Measurements from ENCODE around the gene KIRREL3.

KIRREL3 gene

GRCh38 chr11:126756421-126756820, 244.1 kb downstream of the KIRREL3 start:
- Histone ChIP-seq H3K4me1 (ENCODE audit: control insufficient read depth, insufficient read depth, low read length, unreplicated experiment) (no peaks in the 10 kb centered on the region), H3K27ac (ENCODE audit: low read depth, low read length) (no peak overlapping the region), H3K79me2 (ENCODE audit: control insufficient read depth, insufficient read depth, low read length, unreplicated experiment) (no peaks in the 10 kb centered on the region), H3K36me3 (ENCODE audit: insufficient read depth, low read length) (no peaks in the 10 kb centered on the region), H3K4me3 (ENCODE audit: low read depth, low read length) (no peak overlapping the region), H2AFZ (ENCODE audit: low read length, unreplicated experiment) (no peak overlapping the region), H3K27me3 (ENCODE audit: insufficient read depth, low read length) (no peaks in the 10 kb centered on the region)

- no peaks in the 10 kb centered on the region for H3K27me3 ChIP-seq (ENCODE audit: insufficient read depth, low read length)
- no peak overlapping the region for H3K4me3 ChIP-seq (ENCODE audit: low read depth, low read length)
- H3K27ac ChIP-seq (ENCODE audit: low read depth, low read length): no peak overlapping the region
- no peaks in the 10 kb centered on the region for H3K4me1 ChIP-seq (ENCODE audit: control insufficient read depth, insufficient read depth, low read length, unreplicated experiment)
- H2AFZ ChIP-seq (ENCODE audit: low read length, unreplicated experiment): no peak overlapping the region
- H3K79me2 ChIP-seq (ENCODE audit: control insufficient read depth, insufficient read depth, low read length, unreplicated experiment): no peaks in the 10 kb centered on the region
- H3K36me3 ChIP-seq (ENCODE audit: insufficient read depth, low read length): no peaks in the 10 kb centered on the region
Measured at GRCh38 chr11:126755526-126755925, 245.0 kb downstream of the KIRREL3 start.

- Histone ChIP-seq H3K27me3 (ENCODE audit: insufficient read depth, low read length) (no peaks in the 10 kb centered on the region), H3K4me3 (ENCODE audit: low read depth, low read length) (no peak overlapping the region), H2AFZ (ENCODE audit: low read length, unreplicated experiment) (no peak overlapping the region), H3K4me1 (ENCODE audit: control insufficient read depth, insufficient read depth, low read length, unreplicated experiment) (no peaks in the 10 kb centered on the region), H3K79me2 (ENCODE audit: control insufficient read depth, insufficient read depth, low read length, unreplicated experiment) (no peaks in the 10 kb centered on the region), H3K36me3 (ENCODE audit: insufficient read depth, low read length) (no peaks in the 10 kb centered on the region), H3K27ac (ENCODE audit: low read depth, low read length) (no peak overlapping the region)
Measured at GRCh38 chr11:126754591-126755426, 245.8 kb downstream of the KIRREL3 start.

GRCh38 chr11:126753990-126754389, 246.6 kb downstream of the KIRREL3 start:
- Histone ChIP-seq H3K79me2 (ENCODE audit: control insufficient read depth, insufficient read depth, low read length, unreplicated experiment) (no peaks in the 10 kb centered on the region), H3K4me3 (ENCODE audit: low read depth, low read length) (no peak overlapping the region), H3K27ac (ENCODE audit: low read depth, low read length) (no peak overlapping the region), H3K4me1 (ENCODE audit: control insufficient read depth, insufficient read depth, low read length, unreplicated experiment) (no peaks in the 10 kb centered on the region), H2AFZ (ENCODE audit: low read length, unreplicated experiment) (no peak overlapping the region), H3K27me3 (ENCODE audit: insufficient read depth, low read length) (no peaks in the 10 kb centered on the region), H3K36me3 (ENCODE audit: insufficient read depth, low read length) (no peaks in the 10 kb centered on the region)

GRCh38 chr11:126751242-126751641, 249.3 kb downstream of the KIRREL3 start:
- no peaks in the 10 kb centered on the region for H3K79me2 ChIP-seq (ENCODE audit: control insufficient read depth, insufficient read depth, low read length, unreplicated experiment)
- no peak overlapping the region for H3K4me3 ChIP-seq (ENCODE audit: low read depth, low read length)
- H3K36me3 ChIP-seq (ENCODE audit: insufficient read depth, low read length): no peaks in the 10 kb centered on the region
- H3K4me1 ChIP-seq (ENCODE audit: control insufficient read depth, insufficient read depth, low read length, unreplicated experiment): no peaks in the 10 kb centered on the region
- H2AFZ ChIP-seq (ENCODE audit: low read length, unreplicated experiment): no peak overlapping the region
- no peaks in the 10 kb centered on the region for H3K27me3 ChIP-seq (ENCODE audit: insufficient read depth, low read length)
- no peak overlapping the region for H3K27ac ChIP-seq (ENCODE audit: low read depth, low read length)

GRCh38 chr11:126748793-126749192, 251.8 kb downstream of the KIRREL3 start:
- H3K4me3 ChIP-seq (ENCODE audit: low read depth, low read length): no peak overlapping the region

GRCh38 chr11:126748100-126748791, 252.3 kb downstream of the KIRREL3 start:
- Histone ChIP-seq H3K4me3 (ENCODE audit: low read depth, low read length) (no peak overlapping the region), H3K36me3 (ENCODE audit: insufficient read depth, low read length) (no peaks in the 10 kb centered on the region), H3K4me1 (ENCODE audit: control insufficient read depth, insufficient read depth, low read length, unreplicated experiment) (no peaks in the 10 kb centered on the region), H3K27ac (ENCODE audit: low read depth, low read length) (no peak overlapping the region), H2AFZ (ENCODE audit: low read length, unreplicated experiment) (no peak overlapping the region), H3K79me2 (ENCODE audit: control insufficient read depth, insufficient read depth, low read length, unreplicated experiment) (no peaks in the 10 kb centered on the region), H3K27me3 (ENCODE audit: insufficient read depth, low read length) (no peaks in the 10 kb centered on the region)

More at GRCh38 chr11:126748793-126749192, 251.8 kb downstream of the KIRREL3 start:
- Histone ChIP-seq H3K27me3 (ENCODE audit: insufficient read depth, low read length) (no peaks in the 10 kb centered on the region), H3K27ac (ENCODE audit: low read depth, low read length) (no peak overlapping the region), H2AFZ (ENCODE audit: low read length, unreplicated experiment) (no peak overlapping the region), H3K79me2 (ENCODE audit: control insufficient read depth, insufficient read depth, low read length, unreplicated experiment) (no peaks in the 10 kb centered on the region), H3K4me1 (ENCODE audit: control insufficient read depth, insufficient read depth, low read length, unreplicated experiment) (no peaks in the 10 kb centered on the region), H3K36me3 (ENCODE audit: insufficient read depth, low read length) (no peaks in the 10 kb centered on the region)

GRCh38 chr11:126747315-126747714, 253.3 kb downstream of the KIRREL3 start:
- Histone ChIP-seq H3K4me3 (ENCODE audit: low read depth, low read length) (no peak overlapping the region), H3K36me3 (ENCODE audit: insufficient read depth, low read length) (no peaks in the 10 kb centered on the region), H3K79me2 (ENCODE audit: control insufficient read depth, insufficient read depth, low read length, unreplicated experiment) (no peaks in the 10 kb centered on the region), H3K27ac (ENCODE audit: low read depth, low read length) (no peak overlapping the region), H3K27me3 (ENCODE audit: insufficient read depth, low read length) (no peaks in the 10 kb centered on the region), H2AFZ (ENCODE audit: low read length, unreplicated experiment) (no peak overlapping the region), H3K4me1 (ENCODE audit: control insufficient read depth, insufficient read depth, low read length, unreplicated experiment) (no peaks in the 10 kb centered on the region)

- Histone ChIP-seq H3K36me3 (ENCODE audit: insufficient read depth, low read length) (no peaks in the 10 kb centered on the region), H3K4me1 (ENCODE audit: control insufficient read depth, insufficient read depth, low read length, unreplicated experiment) (no peaks in the 10 kb centered on the region), H3K27me3 (ENCODE audit: insufficient read depth, low read length) (no peaks in the 10 kb centered on the region), H3K27ac (ENCODE audit: low read depth, low read length) (no peak overlapping the region), H3K4me3 (ENCODE audit: low read depth, low read length) (no peak overlapping the region), H3K79me2 (ENCODE audit: control insufficient read depth, insufficient read depth, low read length, unreplicated experiment) (no peaks in the 10 kb centered on the region), H2AFZ (ENCODE audit: low read length, unreplicated experiment) (no peak overlapping the region)
Measured at GRCh38 chr11:126746443-126746842, 254.1 kb downstream of the KIRREL3 start.

- H3K27me3 ChIP-seq (ENCODE audit: insufficient read depth, low read length): no peaks in the 10 kb centered on the region
Measured at GRCh38 chr11:126744699-126745098, 255.9 kb downstream of the KIRREL3 start.

GRCh38 chr11:126743628-126744027, 256.9 kb downstream of the KIRREL3 start:
- no peak overlapping the region for H3K4me3 ChIP-seq (ENCODE audit: low read depth, low read length)
- no peak overlapping the region for H2AFZ ChIP-seq (ENCODE audit: low read length, unreplicated experiment)
- no peak overlapping the region for H3K27ac ChIP-seq (ENCODE audit: low read depth, low read length)
- no peaks in the 10 kb centered on the region for H3K79me2 ChIP-seq (ENCODE audit: control insufficient read depth, insufficient read depth, low read length, unreplicated experiment)
- H3K4me1 ChIP-seq (ENCODE audit: control insufficient read depth, insufficient read depth, low read length, unreplicated experiment): peaks cover 4% of the 10 kb centered on the region
- no peaks in the 10 kb centered on the region for H3K36me3 ChIP-seq (ENCODE audit: insufficient read depth, low read length)
- H3K27me3 ChIP-seq (ENCODE audit: insufficient read depth, low read length): no peaks in the 10 kb centered on the region

More at GRCh38 chr11:126744699-126745098, 255.9 kb downstream of the KIRREL3 start:
- Histone ChIP-seq H3K79me2 (ENCODE audit: control insufficient read depth, insufficient read depth, low read length, unreplicated experiment) (no peaks in the 10 kb centered on the region), H3K27ac (ENCODE audit: low read depth, low read length) (no peak overlapping the region), H3K4me1 (ENCODE audit: control insufficient read depth, insufficient read depth, low read length, unreplicated experiment) (no peaks in the 10 kb centered on the region), H2AFZ (ENCODE audit: low read length, unreplicated experiment) (no peak overlapping the region), H3K36me3 (ENCODE audit: insufficient read depth, low read length) (no peaks in the 10 kb centered on the region), H3K4me3 (ENCODE audit: low read depth, low read length) (no peak overlapping the region)

Measured in ACC112 (cell line).